Neuronal stem cell (in vitro differentiated cells): ENCODE measurements around the gene JDP2.

Source experiments
- DNase-seq: peaks from one replicate; pipeline ENCODE4 v3.0.0-alpha.2; 2013; ENCODE audit warnings: low spot score
- H2AFZ ChIP-seq: one replicate; pipeline ENCODE4 v1.6.1; 2013; ENCODE audit warnings: mild to moderate bottlenecking, low read length, inconsistent platforms
- H2AK5ac ChIP-seq: 2 replicates; pipeline ENCODE4 v1.6.1; 2013; ENCODE audit warnings: low read depth, mild to moderate bottlenecking, inconsistent platforms, low read length, moderate library complexity, mixed read lengths
- H2BK120ac ChIP-seq: 2 replicates; pipeline ENCODE4 v1.6.1; 2013; ENCODE audit warnings: low read depth, mild to moderate bottlenecking, inconsistent platforms, low read length, moderate library complexity, mixed read lengths
- H2BK12ac ChIP-seq: one replicate; pipeline ENCODE4 v1.6.1; 2013; ENCODE audit warnings: low read length, inconsistent platforms
- H2BK15ac ChIP-seq: 2 replicates; pipeline ENCODE4 v1.6.1; 2013; ENCODE audit warnings: mild to moderate bottlenecking, low read length, inconsistent platforms, mixed read lengths
- H2BK5ac ChIP-seq: one replicate; pipeline ENCODE4 v1.6.1; 2013; ENCODE audit warnings: inconsistent platforms, mild to moderate bottlenecking, low read length, moderate library complexity
- H3K14ac ChIP-seq: one replicate; pipeline ENCODE4 v1.6.1; 2013; ENCODE audit warnings: low read length, inconsistent platforms
- H3K18ac ChIP-seq: 2 replicates; pipeline ENCODE4 v1.6.1; 2013; ENCODE audit warnings: low read length, inconsistent platforms
- H3K23ac ChIP-seq: 2 replicates; pipeline ENCODE4 v1.6.1; 2013; ENCODE audit warnings: low read depth, mild to moderate bottlenecking, mixed read lengths, low read length, inconsistent platforms; ENCODE audit not compliant: poor library complexity
- H3K27ac ChIP-seq: replicated peaks from 3 replicates; pipeline ENCODE4 v1.5.1; 2013; ENCODE audit warnings: low read length, inconsistent platforms
- H3K27me3 ChIP-seq, 3 experiments: 2 replicates each; pipeline ENCODE4 v1.6.1; 2013; ENCODE audit warnings: low read length in 3 of 3, mild to moderate bottlenecking in 2 of 3, inconsistent platforms in 1 of 3, low read depth in 1 of 3, mixed read lengths in 1 of 3, moderate library complexity in 1 of 3; ENCODE audit not compliant: control insufficient read depth in 3 of 3, insufficient read depth in 3 of 3
- H3K36me3 ChIP-seq, 2 donors: replicated peaks in 1 of 2; 2 replicates each; pipeline ENCODE4 v1.6.1; 2013; ENCODE audit warnings: low read length in 2 of 2; ENCODE audit not compliant: control insufficient read depth in 2 of 2, insufficient read depth in 2 of 2
- H3K4ac ChIP-seq: 2 replicates; pipeline ENCODE4 v1.6.1; 2013; ENCODE audit warnings: inconsistent platforms, mild to moderate bottlenecking, low read length, moderate library complexity
- H3K4me1 ChIP-seq, 2 donors: 1 replicate in 1 of 2; 2 replicates in 1 of 2; pipeline ENCODE4 v1.6.1; 2013; ENCODE audit warnings: low read length in 2 of 2, low read depth in 1 of 2; ENCODE audit not compliant: control insufficient read depth in 2 of 2, insufficient read depth in 1 of 2
- H3K4me2 ChIP-seq: one replicate; pipeline ENCODE4 v1.6.1; 2013; ENCODE audit warnings: mild to moderate bottlenecking, low read length, inconsistent platforms; ENCODE audit not compliant: insufficient read depth, poor library complexity, severe bottlenecking
- H3K4me3 ChIP-seq, 2 donors: 2 replicates each; pipeline ENCODE4 v1.5.1; 2013; ENCODE audit warnings: low read length in 2 of 2, mild to moderate bottlenecking in 2 of 2, inconsistent platforms in 1 of 2, moderate library complexity in 1 of 2
- H3K79me1 ChIP-seq: one replicate; pipeline ENCODE4 v1.6.1; 2013; ENCODE audit warnings: low read depth, mild to moderate bottlenecking, inconsistent platforms, low read length, moderate library complexity
- H3K9ac ChIP-seq: one replicate; pipeline ENCODE4 v1.6.1; 2013; ENCODE audit warnings: mild to moderate bottlenecking, low read depth, low read length, inconsistent platforms; ENCODE audit not compliant: poor library complexity
- H3K9me3 ChIP-seq, 2 donors: replicated peaks in 1 of 2; 2 replicates each; pipeline versions ENCODE3 to v1.6.1; 2013; ENCODE audit warnings: low read length in 2 of 2, mild to moderate bottlenecking in 2 of 2, inconsistent platforms in 1 of 2, low read depth in 1 of 2, mixed read lengths in 1 of 2, moderate library complexity in 1 of 2; ENCODE audit not compliant: control insufficient read depth in 2 of 2, insufficient read depth in 1 of 2
- H4K8ac ChIP-seq: one replicate; pipeline ENCODE4 v1.6.1; 2013; ENCODE audit warnings: low read depth, mild to moderate bottlenecking, inconsistent platforms, low read length, moderate library complexity
- H4K91ac ChIP-seq: one replicate; pipeline ENCODE4 v1.6.1; 2013; ENCODE audit warnings: low read length, low read depth, mild to moderate bottlenecking, inconsistent platforms; ENCODE audit not compliant: poor library complexity
- WGBS, 2 donors: extraction: QIAGEN DNeasy Blood & Tissue Kit; methylation state at CpG; one replicate each; pipeline ENCODE4 v1.1.7; 2013; ENCODE audit warnings: missing lambda C conversion rate in 2 of 2, mixed read lengths in 1 of 2; ENCODE audit not compliant: insufficient read length in 2 of 2, insufficient replicate concordance in 1 of 2; ENCODE audit errors: extremely low coverage in 2 of 2; 5-methylcytosine and 5-hydroxymethylcytosine counted together

Gene JDP2

DNA sequence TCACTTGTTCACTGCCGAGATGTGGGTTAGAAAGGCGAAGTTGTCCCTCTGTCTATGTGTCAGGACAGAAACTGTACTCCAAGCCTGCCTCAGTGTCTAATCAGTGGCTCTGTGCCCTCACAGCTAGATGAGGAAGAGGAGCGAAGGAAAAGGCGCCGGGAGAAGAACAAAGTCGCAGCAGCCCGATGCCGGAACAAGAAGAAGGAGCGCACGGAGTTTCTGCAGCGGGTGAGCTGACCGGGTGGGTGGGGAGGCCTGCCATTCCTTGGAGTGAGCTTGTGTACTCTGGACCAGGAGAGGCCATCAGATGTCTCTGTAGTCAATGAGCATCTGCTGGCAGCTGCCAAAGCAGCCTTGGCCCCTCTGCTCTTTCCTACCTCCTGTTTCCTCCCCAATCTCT lies 33.5 kb downstream of the JDP2 start:
- no CpG with 5 or more reads among the region's 12 CpGs for WGBS, 2 donors
- no peak overlapping the region for H3K23ac ChIP-seq
- no peak overlapping the region for H3K9ac ChIP-seq
- no peaks in the 10 kb centered on the region for H3K9me3 ChIP-seq
- H2BK15ac ChIP-seq: no peak overlapping the region
- no peak overlapping the region for H4K91ac ChIP-seq
- no peak overlapping the region for H3K18ac ChIP-seq
- H3K14ac ChIP-seq: no peak overlapping the region
- H2BK12ac ChIP-seq: no peak overlapping the region
- H2AK5ac ChIP-seq: no peak overlapping the region
- no peak overlapping the region for H3K4me3 ChIP-seq
- H3K79me1 ChIP-seq: no peaks in the 10 kb centered on the region
- no peak overlapping the region for H2BK120ac ChIP-seq
- H3K27ac ChIP-seq: no peak overlapping the region
- peaks cover 0 to 7% of the 10 kb centered on the region in 2 donors for H3K36me3 ChIP-seq
- no peak for DNase-seq
- no peak overlapping the region for H4K8ac ChIP-seq
- peaks cover 16 to 23% of the 10 kb centered on the region in 2 donors for H3K4me1 ChIP-seq
- no peak overlapping the region for H3K4me2 ChIP-seq
- H3K4ac ChIP-seq: no peak overlapping the region
- peak overlapping the region; percentile 10 for H2BK5ac ChIP-seq
- no peaks in the 10 kb centered on the region for H3K27me3 ChIP-seq
- H2AFZ ChIP-seq: no peak overlapping the region

DNA sequence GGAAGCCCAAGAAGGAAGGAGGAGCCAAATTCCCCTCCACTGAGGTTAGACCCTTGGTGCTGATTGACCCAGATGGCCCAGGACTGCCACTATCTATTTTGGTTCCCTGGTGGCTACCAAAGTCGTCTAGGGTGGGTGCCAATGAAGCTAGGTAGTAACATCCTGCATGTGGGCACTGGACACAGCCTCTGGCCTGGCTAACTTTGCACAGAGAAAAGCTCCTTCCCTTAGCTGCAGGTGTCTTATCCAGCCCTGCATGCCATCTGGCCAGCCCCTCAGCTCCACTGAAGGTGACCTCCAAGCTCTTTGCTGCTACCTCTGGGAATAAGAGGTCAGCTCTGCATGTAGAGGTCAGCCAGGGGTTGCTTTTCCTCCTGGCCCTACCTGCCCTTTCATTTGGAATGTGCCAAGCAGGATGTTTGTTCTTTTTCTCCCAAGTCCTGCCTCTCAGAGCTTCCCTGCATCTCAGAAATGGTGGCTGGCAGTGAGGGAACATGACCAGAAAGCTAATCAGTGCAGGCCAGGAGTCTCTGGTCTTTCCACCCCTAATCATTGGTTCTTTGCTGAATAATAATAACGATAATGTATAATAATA lies 34.0 kb downstream of the JDP2 start:
- H2AK5ac ChIP-seq: no peak overlapping the region
- no peak overlapping the region for H3K14ac ChIP-seq
- H3K4me1 ChIP-seq: peaks cover 11 to 18% of the 10 kb centered on the region in 2 donors
- no peaks in the 10 kb centered on the region for H3K79me1 ChIP-seq
- H2AFZ ChIP-seq: no peak overlapping the region
- peaks cover 0 to 7% of the 10 kb centered on the region in 2 donors for H3K36me3 ChIP-seq
- no peak overlapping the region for H3K27ac ChIP-seq
- no peaks in the 10 kb centered on the region for H3K9me3 ChIP-seq
- no peaks in the 10 kb centered on the region for H3K27me3 ChIP-seq
- no peak overlapping the region for H3K4ac ChIP-seq
- H3K23ac ChIP-seq: no peak overlapping the region
- no peak overlapping the region for H2BK5ac ChIP-seq
- no peak overlapping the region for H4K8ac ChIP-seq
- H4K91ac ChIP-seq: no peak overlapping the region
- no CpG with 5 or more reads among the region's 2 CpGs for WGBS, 2 donors
- no peak overlapping the region for H2BK120ac ChIP-seq
- no peak overlapping the region for H3K18ac ChIP-seq
- no peak overlapping the region for H2BK15ac ChIP-seq
- H3K4me2 ChIP-seq: no peak overlapping the region
- H3K4me3 ChIP-seq: no peak overlapping the region
- H3K9ac ChIP-seq: no peak overlapping the region
- no peak for DNase-seq
- H2BK12ac ChIP-seq: no peak overlapping the region

DNA sequence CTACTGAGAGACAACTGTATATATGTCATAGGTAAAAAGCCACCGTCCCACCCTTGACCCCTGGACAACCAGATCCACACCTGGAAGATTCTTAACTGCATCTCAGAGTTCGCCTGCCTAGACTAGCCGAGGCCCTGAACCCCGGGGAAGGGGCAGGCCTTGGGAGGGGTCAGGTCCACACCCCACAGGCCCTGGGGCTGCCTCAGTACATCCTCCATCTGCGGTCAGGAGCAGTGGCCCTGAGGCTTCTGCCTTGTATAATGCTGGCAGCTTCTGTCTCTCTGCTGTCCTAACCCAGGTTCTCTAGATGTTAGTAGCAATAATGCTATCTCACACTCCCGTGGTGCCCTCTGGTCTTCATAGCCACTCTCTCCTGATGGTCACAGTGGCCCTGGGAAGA lies 36.8 kb downstream of the JDP2 start:
- H3K18ac ChIP-seq: no peak overlapping the region

DNA sequence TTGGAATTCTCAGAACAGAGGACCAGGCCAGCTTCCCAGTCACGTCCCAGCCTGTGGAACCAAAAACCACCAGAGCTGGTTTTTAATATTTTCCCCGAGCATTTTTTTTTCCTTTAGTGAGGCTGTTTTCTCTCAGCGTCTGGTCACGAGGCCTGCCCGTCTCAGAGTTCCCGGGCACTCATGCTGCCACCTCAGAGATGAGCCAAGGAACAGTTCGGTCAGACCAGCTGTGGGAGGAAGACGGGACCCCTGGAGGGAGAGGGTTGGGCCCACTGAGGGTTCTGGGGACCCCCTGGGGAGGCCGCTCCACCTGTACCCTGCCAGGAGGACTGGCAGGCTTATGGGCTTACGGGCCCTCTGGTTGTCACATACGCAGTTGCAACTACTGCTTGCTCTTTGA lies 39.9 kb downstream of the JDP2 start:
- no CpG with 5 or more reads among the region's 11 CpGs for WGBS, 2 donors
- H3K18ac ChIP-seq: no peak overlapping the region
- H4K8ac ChIP-seq: no peak overlapping the region
- no peak overlapping the region for H3K14ac ChIP-seq
- peaks cover 0 to 1% of the 10 kb centered on the region in 2 donors for H3K4me1 ChIP-seq
- H3K79me1 ChIP-seq: no peaks in the 10 kb centered on the region
- peaks cover 0 to 11% of the 10 kb centered on the region in 2 donors for H3K36me3 ChIP-seq
- H3K4me3 ChIP-seq: no peak overlapping the region
- no peaks in the 10 kb centered on the region for H3K27me3 ChIP-seq
- H2BK5ac ChIP-seq: no peak overlapping the region
- no peak for DNase-seq
- H3K9me3 ChIP-seq: peaks cover 0 to 2% of the 10 kb centered on the region in 2 donors
- no peak overlapping the region for H2BK120ac ChIP-seq
- H2AFZ ChIP-seq: no peak overlapping the region
- no peak overlapping the region for H2AK5ac ChIP-seq
- H3K27ac ChIP-seq: no peak overlapping the region
- H2BK12ac ChIP-seq: no peak overlapping the region
- no peak overlapping the region for H3K4ac ChIP-seq
- H3K4me2 ChIP-seq: no peak overlapping the region
- no peak overlapping the region for H3K23ac ChIP-seq
- H2BK15ac ChIP-seq: no peak overlapping the region
- H4K91ac ChIP-seq: no peak overlapping the region
- no peak overlapping the region for H3K9ac ChIP-seq

More for the DNA sequence above, 36.8 kb downstream of the JDP2 start:
- no peaks in the 10 kb centered on the region for H3K27me3 ChIP-seq
- no peak overlapping the region for H2AFZ ChIP-seq
- H3K14ac ChIP-seq: no peak overlapping the region
- H3K4ac ChIP-seq: no peak overlapping the region
- H3K4me1 ChIP-seq: peaks cover 0 to 1% of the 10 kb centered on the region in 2 donors
- H3K9ac ChIP-seq: no peak overlapping the region
- no peak overlapping the region for H2BK12ac ChIP-seq
- H2BK5ac ChIP-seq: no peak overlapping the region
- WGBS, 2 donors: no CpG with 5 or more reads among the region's 6 CpGs
- H2AK5ac ChIP-seq: no peak overlapping the region
- H3K23ac ChIP-seq: no peak overlapping the region
- H2BK15ac ChIP-seq: no peak overlapping the region
- H3K27ac ChIP-seq: no peak overlapping the region
- H3K9me3 ChIP-seq: no peaks in the 10 kb centered on the region
- H3K4me3 ChIP-seq: no peak overlapping the region
- DNase-seq: no peak
- peaks cover 0 to 7% of the 10 kb centered on the region in 2 donors for H3K36me3 ChIP-seq
- H4K8ac ChIP-seq: no peak overlapping the region
- no peak overlapping the region for H4K91ac ChIP-seq
- H3K79me1 ChIP-seq: no peaks in the 10 kb centered on the region
- no peak overlapping the region for H3K4me2 ChIP-seq
- no peak overlapping the region for H2BK120ac ChIP-seq
